Hepatocyte (in vitro differentiated cells): ENCODE results near the gene TPTE2. TPM values are rescaled to one million over a fixed set of nuclear protein-coding genes. Genes with fewer than 3 reads are reported as not detected.
A peak's percentile ranks its signal among the peaks of the same experiment; 100 is the strongest.

Source experiments
- DNase-seq: peaks from one replicate; pipeline ENCODE4 v3.0.0-alpha.2; 2016; ENCODE audit warnings: low spot score
- H2AFZ ChIP-seq: fragments of 200-600 bp; sonication (generic); 2 replicates; pipeline ENCODE4 v1.6.0; 2016; ENCODE audit warnings: antibody characterized with exemption, mild to moderate bottlenecking
- H3K27ac ChIP-seq: fragments of 200-600 bp; sonication (generic); 2 replicates; pipeline ENCODE4 v1.5.1; 2016; ENCODE audit warnings: mild to moderate bottlenecking
- H3K27me3 ChIP-seq: fragments of 200-600 bp; sonication (generic); 2 replicates; pipeline ENCODE4 v1.6.1; 2016
- H3K36me3 ChIP-seq: fragments of 200-600 bp; sonication (generic); replicated peaks from 2 replicates; pipeline ENCODE4 v1.5.1; 2016; ENCODE audit warnings: low read depth; ENCODE audit not compliant: insufficient read depth
- H3K4me1 ChIP-seq: fragments of 200-600 bp; sonication (generic); 2 replicates; pipeline ENCODE4 v1.5.1; 2016; ENCODE audit warnings: mild to moderate bottlenecking, moderate library complexity; ENCODE audit not compliant: insufficient read depth
- H3K4me2 ChIP-seq: fragments of 200-600 bp; sonication (generic); 2 replicates; pipeline ENCODE4 v1.6.0; 2016
- H3K4me3 ChIP-seq: fragments of 200-600 bp; sonication (generic); 2 replicates; pipeline ENCODE4 v1.5.1; 2016; ENCODE audit warnings: mild to moderate bottlenecking
- H3K79me2 ChIP-seq: fragments of 200-600 bp; sonication (generic); 2 replicates; pipeline ENCODE4 v1.6.0; 2017; ENCODE audit warnings: mild to moderate bottlenecking
- H3K9me2 ChIP-seq: fragments of 200-600 bp; sonication (generic); replicated peaks from 2 replicates; pipeline ENCODE4 v1.6.0; 2017; ENCODE audit warnings: mild to moderate bottlenecking; ENCODE audit not compliant: insufficient read depth
- H3K9me3 ChIP-seq: fragments of 200-600 bp; sonication (generic); 2 replicates; pipeline ENCODE4 v1.5.1; 2016; ENCODE audit warnings: low read depth, mild to moderate bottlenecking
- H4K20me1 ChIP-seq: fragments of 200-600 bp; sonication (generic); 2 replicates; pipeline ENCODE4 v1.6.0; 2016; ENCODE audit warnings: mild to moderate bottlenecking; ENCODE audit not compliant: insufficient read depth, poor library complexity, severe bottlenecking
- EZH2 ChIP-seq: fragments of 200-600 bp; sonication (generic); IDR thresholded peaks from 2 replicates; pipeline ENCODE4 v1.6.1; 2016; ENCODE audit warnings: antibody characterized with exemption, mild to moderate bottlenecking, borderline replicate concordance
- EZH2phosphoT487 ChIP-seq: fragments of 200-600 bp; sonication (generic); IDR thresholded peaks from one replicate; pipeline ENCODE4 v1.6.1; 2018; ENCODE audit warnings: antibody characterized with exemption, mild to moderate bottlenecking, low read depth, moderate library complexity; ENCODE audit not compliant: unreplicated experiment, severe bottlenecking
- WGBS: methylation state at CpG from one replicate; pipeline ENCODE4 v1.1.6; 2016; ENCODE audit warnings: low lambda C conversion rate; ENCODE audit errors: missing lambda C conversion rate; 5-methylcytosine and 5-hydroxymethylcytosine counted together
- polyA plus RNA-seq: library from polyadenylated mRNA; unstranded; fragments of >200 nt; fragmentation: Nextera tagmentation; extraction: Ambion mirVana; gene quantifications from 2 replicates; pipeline ENCODE4 v1.2.1, GENCODE V29; 2016
- total RNA-seq: library from RNA; depleted of rRNA; stranded (reverse); fragments of >200 nt; gene quantifications from 2 replicates; pipeline ENCODE4 v1.2.3, GENCODE V29; 2014
- TF ChIP-seq, protein P1 (sequence below): fragments of 200-600 bp; sonication (generic); IDR thresholded peaks from 2 replicates; pipeline ENCODE4 v1.5.1; 2016; ENCODE audit warnings: antibody characterized with exemption, mild to moderate bottlenecking; ENCODE audit not compliant: poor library complexity

TPTE2 gene
- total and polyA plus RNA-seq, 2 experiments from 2014 or later: not detected

DNA sequence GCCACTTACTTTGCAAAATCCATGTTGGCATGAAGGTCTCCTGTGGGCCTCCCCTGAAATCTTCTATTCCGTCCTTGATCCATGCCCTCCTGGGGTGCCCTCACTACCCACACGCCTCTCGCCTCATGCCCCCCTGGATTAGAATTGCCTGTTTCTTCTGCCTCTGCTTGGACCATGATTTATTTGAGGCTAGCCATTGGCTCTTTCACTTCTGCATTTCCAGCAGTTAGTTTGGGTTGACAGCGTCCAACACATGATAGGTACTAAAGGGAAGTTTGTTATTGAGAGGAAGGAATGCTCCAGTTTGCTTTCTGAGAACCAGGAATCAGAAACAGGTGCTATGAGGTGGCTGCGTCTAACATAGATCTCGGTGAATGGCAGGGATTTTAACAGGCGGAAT lies 30.5 kb upstream of the TPTE2 start:
- H3K9me2 ChIP-seq: no peaks in the 10 kb centered on the region

DNA sequence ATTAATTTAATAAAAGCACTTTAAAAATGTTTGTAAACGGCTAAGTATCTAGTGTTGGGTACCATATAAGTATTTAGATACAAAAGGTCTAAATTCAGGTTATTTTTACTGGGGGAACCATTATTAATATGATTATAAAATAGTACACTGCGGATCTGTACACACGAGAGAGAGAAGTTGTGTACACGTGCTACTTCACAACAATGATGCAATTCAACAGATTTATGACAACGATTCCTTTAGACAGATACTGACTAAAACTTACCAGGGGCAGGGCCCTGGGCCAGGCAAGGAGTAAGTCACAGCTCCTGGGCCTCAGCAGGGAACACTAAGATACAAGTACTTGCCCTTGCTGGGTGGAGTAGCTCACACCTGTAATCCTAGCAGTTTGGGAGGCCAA lies 29.1 kb upstream of the TPTE2 start:
- WGBS: 73% methylated on average over 5 of the region's 5 CpGs
- no peak for TF ChIP-seq EZH2
- TF ChIP-seq, protein P1, sequence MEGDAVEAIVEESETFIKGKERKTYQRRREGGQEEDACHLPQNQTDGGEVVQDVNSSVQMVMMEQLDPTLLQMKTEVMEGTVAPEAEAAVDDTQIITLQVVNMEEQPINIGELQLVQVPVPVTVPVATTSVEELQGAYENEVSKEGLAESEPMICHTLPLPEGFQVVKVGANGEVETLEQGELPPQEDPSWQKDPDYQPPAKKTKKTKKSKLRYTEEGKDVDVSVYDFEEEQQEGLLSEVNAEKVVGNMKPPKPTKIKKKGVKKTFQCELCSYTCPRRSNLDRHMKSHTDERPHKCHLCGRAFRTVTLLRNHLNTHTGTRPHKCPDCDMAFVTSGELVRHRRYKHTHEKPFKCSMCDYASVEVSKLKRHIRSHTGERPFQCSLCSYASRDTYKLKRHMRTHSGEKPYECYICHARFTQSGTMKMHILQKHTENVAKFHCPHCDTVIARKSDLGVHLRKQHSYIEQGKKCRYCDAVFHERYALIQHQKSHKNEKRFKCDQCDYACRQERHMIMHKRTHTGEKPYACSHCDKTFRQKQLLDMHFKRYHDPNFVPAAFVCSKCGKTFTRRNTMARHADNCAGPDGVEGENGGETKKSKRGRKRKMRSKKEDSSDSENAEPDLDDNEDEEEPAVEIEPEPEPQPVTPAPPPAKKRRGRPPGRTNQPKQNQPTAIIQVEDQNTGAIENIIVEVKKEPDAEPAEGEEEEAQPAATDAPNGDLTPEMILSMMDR: no peak
- no peak for TF ChIP-seq EZH2phosphoT487
- no peaks in the 10 kb centered on the region for H3K79me2 ChIP-seq
- H4K20me1 ChIP-seq: no peaks in the 10 kb centered on the region
- no peak overlapping the region for H2AFZ ChIP-seq
- DNase-seq: no peak
- no peaks in the 10 kb centered on the region for H3K4me1 ChIP-seq
- no peak overlapping the region for H3K4me2 ChIP-seq
- H3K9me3 ChIP-seq: no peaks in the 10 kb centered on the region
- H3K4me3 ChIP-seq: no peak overlapping the region
- no peak overlapping the region for H3K27ac ChIP-seq
- H3K27me3 ChIP-seq: no peaks in the 10 kb centered on the region
- H3K36me3 ChIP-seq: no peaks in the 10 kb centered on the region
- no peaks in the 10 kb centered on the region for H3K9me2 ChIP-seq

More for the DNA sequence above, 30.5 kb upstream of the TPTE2 start:
- no peak for TF ChIP-seq EZH2
- no peak overlapping the region for H3K27ac ChIP-seq
- no peaks in the 10 kb centered on the region for H3K9me3 ChIP-seq
- no peaks in the 10 kb centered on the region for H4K20me1 ChIP-seq
- H3K4me1 ChIP-seq: no peaks in the 10 kb centered on the region
- no peaks in the 10 kb centered on the region for H3K36me3 ChIP-seq
- 80% methylated on average over 7 of the region's 7 CpGs for WGBS
- DNase-seq: no peak
- H2AFZ ChIP-seq: no peak overlapping the region
- no peak overlapping the region for H3K4me2 ChIP-seq
- H3K79me2 ChIP-seq: no peaks in the 10 kb centered on the region
- no peak overlapping the region for H3K4me3 ChIP-seq
- H3K27me3 ChIP-seq: no peaks in the 10 kb centered on the region

DNA sequence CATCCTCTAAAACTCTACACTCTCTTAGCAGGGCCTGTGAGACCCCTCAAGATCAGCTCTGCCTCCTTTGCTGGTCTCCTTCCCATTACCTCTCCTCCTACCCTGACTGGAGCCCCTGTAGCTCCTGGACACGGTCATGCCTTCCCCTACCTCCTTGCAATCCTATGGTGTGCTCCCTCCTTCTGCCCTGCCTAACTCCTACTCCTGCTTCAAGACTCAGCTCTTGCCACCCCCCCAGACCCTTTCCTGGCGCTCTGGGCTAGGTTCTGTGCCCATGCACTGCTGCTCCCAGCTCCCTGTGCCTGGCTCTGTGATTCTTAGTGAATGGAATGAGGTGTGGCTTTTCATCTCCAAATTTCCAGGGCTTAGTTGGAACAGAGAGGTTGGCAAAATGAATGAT lies 28.0 kb upstream of the TPTE2 start:
- WGBS: 45% methylated on average over 2 of the region's 2 CpGs
- H3K27ac ChIP-seq: no peak overlapping the region
- no peaks in the 10 kb centered on the region for H3K4me1 ChIP-seq
- no peaks in the 10 kb centered on the region for H3K9me3 ChIP-seq
- H3K79me2 ChIP-seq: no peaks in the 10 kb centered on the region
- no peaks in the 10 kb centered on the region for H3K36me3 ChIP-seq
- no peak overlapping the region for H3K4me3 ChIP-seq
- H2AFZ ChIP-seq: no peak overlapping the region
- H3K27me3 ChIP-seq: no peaks in the 10 kb centered on the region
- TF ChIP-seq EZH2phosphoT487: no peak
- TF ChIP-seq EZH2: no peak
- TF ChIP-seq, protein P1: no peak
- no peaks in the 10 kb centered on the region for H4K20me1 ChIP-seq
- H3K9me2 ChIP-seq: no peaks in the 10 kb centered on the region
- no peak overlapping the region for H3K4me2 ChIP-seq
- DNase-seq: no peak

DNA sequence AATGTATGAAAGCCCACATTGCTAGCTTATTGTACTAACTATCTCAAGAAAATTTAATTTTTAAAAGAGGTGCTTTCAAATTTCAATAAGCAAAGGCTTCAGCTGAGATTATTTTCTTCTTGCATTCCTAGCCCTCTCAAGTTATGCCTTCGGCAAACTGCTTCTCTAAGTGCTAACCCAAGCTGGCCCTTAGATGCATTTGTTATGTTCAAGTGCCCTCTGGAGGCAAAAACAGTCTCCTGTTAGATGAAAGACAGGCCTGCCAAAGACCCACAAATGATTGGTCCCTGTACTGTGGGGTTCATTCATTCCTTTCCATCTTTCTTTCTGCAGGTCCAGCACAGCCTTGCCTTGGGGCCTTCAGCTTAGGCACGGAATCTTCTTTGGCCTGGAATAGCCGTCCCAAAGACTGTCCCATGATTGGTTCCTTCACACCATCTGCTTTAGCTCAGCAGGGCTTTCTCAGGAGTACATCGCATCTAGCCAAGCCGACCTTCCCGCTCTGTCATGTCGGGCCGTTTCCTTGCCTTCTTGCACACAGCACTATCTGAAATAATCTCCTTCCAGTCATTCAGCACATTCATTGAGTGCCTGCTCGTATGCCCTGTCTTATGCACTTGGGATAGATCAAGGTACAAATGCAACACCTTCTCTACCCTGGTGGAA lies 26.4 kb upstream of the TPTE2 start:
- peak; percentile 19 for DNase-seq
- Histone ChIP-seq H2AFZ (no peak overlapping the region), H3K27ac (no peak overlapping the region), H3K9me3 (no peaks in the 10 kb centered on the region), H3K4me2 (no peak overlapping the region), H3K79me2 (no peaks in the 10 kb centered on the region), H3K4me1 (no peaks in the 10 kb centered on the region), H3K36me3 (no peaks in the 10 kb centered on the region), H3K27me3 (no peaks in the 10 kb centered on the region), H3K9me2 (no peaks in the 10 kb centered on the region), H3K4me3 (no peak overlapping the region), H4K20me1 (no peaks in the 10 kb centered on the region)
- 72% methylated on average over 9 of the region's 9 CpGs for WGBS
- TF ChIP-seq, protein P1: peak; percentile 26
- no peak for TF ChIP-seq EZH2
